Stomach smooth muscle (tissue), 2 donors: ENCODE results near the gene SHBG.
A peak's percentile ranks its signal among the peaks of the same experiment; 100 is the strongest.
"Not testable (repeated sequence)": the region's sequence is repeated elsewhere in the genome, so short reads cannot be mapped to it uniquely, and the experiment has no call there.

Experiments
- H3K27ac ChIP-seq: one replicate; pipeline ENCODE4 v1.7.0; 2013; ENCODE audit warnings: mild to moderate bottlenecking, low read length, inconsistent platforms
- H3K27me3 ChIP-seq, 2 donors: one replicate each; pipeline ENCODE4 v1.7.0; 2013; ENCODE audit warnings: low read length in 2 of 2; ENCODE audit not compliant: insufficient read depth in 2 of 2, control insufficient read depth in 1 of 2
- H3K36me3 ChIP-seq, 2 donors: one replicate each; pipeline ENCODE4 v1.7.0; 2013; ENCODE audit warnings: low read length in 2 of 2; ENCODE audit not compliant: control insufficient read depth in 2 of 2, insufficient read depth in 2 of 2
- H3K4me1 ChIP-seq: one replicate; pipeline ENCODE4 v1.7.0; 2013; ENCODE audit warnings: low read length; ENCODE audit not compliant: control insufficient read depth, insufficient read depth
- H3K4me3 ChIP-seq, 2 donors: one replicate each; pipeline ENCODE4 v1.7.0; 2013; ENCODE audit warnings: low read length in 2 of 2
- H3K9ac ChIP-seq, 2 donors: one replicate each; pipeline ENCODE4 v1.7.0; 2013; ENCODE audit warnings: low read length in 2 of 2, mild to moderate bottlenecking in 1 of 2
- H3K9me3 ChIP-seq, 2 donors: one replicate each; pipeline ENCODE4 v1.7.0; 2013; ENCODE audit warnings: low read length in 2 of 2; ENCODE audit not compliant: control insufficient read depth in 2 of 2
- donor health status: healthy.
- donor health status: Pancreatic carcinoma.

SHBG gene

GRCh38 chr17:7631398-7632380, 1.8 kb downstream of the SHBG start:
- Histone ChIP-seq H3K9me3 (no peaks in the 10 kb centered on the region), H3K27ac (no peak overlapping the region), H3K9ac (no peak overlapping the region), H3K36me3 (no peaks in the 10 kb centered on the region), H3K4me3 (no peak overlapping the region), H3K27me3 (no peaks in the 10 kb centered on the region), H3K4me1 (peaks cover 9% of the 10 kb centered on the region)

GRCh38 chr17:7632492-7632894, 2.6 kb downstream of the SHBG start:
- no peak overlapping the region for H3K4me3 ChIP-seq
- no peak overlapping the region for H3K27ac ChIP-seq
- H3K36me3 ChIP-seq: no peaks in the 10 kb centered on the region
- H3K4me1 ChIP-seq: peaks cover 4% of the 10 kb centered on the region
- H3K27me3 ChIP-seq: no peaks in the 10 kb centered on the region
- no peaks in the 10 kb centered on the region for H3K9me3 ChIP-seq
- no peak overlapping the region for H3K9ac ChIP-seq

GRCh38 chr17:7633093-7633492, 3.2 kb downstream of the SHBG start:
- no peaks in the 10 kb centered on the region for H3K9me3 ChIP-seq
- peaks cover 2% of the 10 kb centered on the region for H3K4me1 ChIP-seq
- H3K27me3 ChIP-seq: no peaks in the 10 kb centered on the region
- H3K4me3 ChIP-seq: no peak overlapping the region
- no peak overlapping the region for H3K9ac ChIP-seq
- no peak overlapping the region for H3K27ac ChIP-seq
- no peaks in the 10 kb centered on the region for H3K36me3 ChIP-seq

- peak overlapping the region; percentile 28 to 36 for H3K9ac ChIP-seq
- no peak overlapping the region for H3K4me3 ChIP-seq
- H3K4me1 ChIP-seq: peaks cover 2% of the 10 kb centered on the region
- no peak overlapping the region for H3K27ac ChIP-seq
- H3K36me3 ChIP-seq: no peaks in the 10 kb centered on the region
- no peaks in the 10 kb centered on the region for H3K27me3 ChIP-seq
- no peaks in the 10 kb centered on the region for H3K9me3 ChIP-seq
Observed at GRCh38 chr17:7634384-7634783, 4.4 kb downstream of the SHBG start.

GRCh38 chr17:7636163-7636562, 6.2 kb downstream of the SHBG start:
- Histone ChIP-seq H3K4me1 (peaks cover 2% of the 10 kb centered on the region), H3K4me3 (no peak overlapping the region), H3K27ac (no peak overlapping the region), H3K9ac (no peak overlapping the region), H3K9me3 (no peaks in the 10 kb centered on the region), H3K27me3 (no peaks in the 10 kb centered on the region), H3K36me3 (no peaks in the 10 kb centered on the region)

GRCh38 chr17:7640783-7641182, 10.8 kb downstream of the SHBG start:
- Histone ChIP-seq H3K4me3 (no peak overlapping the region), H3K9me3 (no peaks in the 10 kb centered on the region), H3K27me3 (no peaks in the 10 kb centered on the region)

GRCh38 chr17:7641635-7642034, 11.7 kb downstream of the SHBG start:
- H3K4me1 ChIP-seq, H3K27ac ChIP-seq, H3K4me3 ChIP-seq, H3K9me3 ChIP-seq, H3K9ac ChIP-seq, H3K27me3 ChIP-seq, H3K36me3 ChIP-seq: not testable (repeated sequence)

More at GRCh38 chr17:7640783-7641182, 10.8 kb downstream of the SHBG start:
- no peak overlapping the region for H3K9ac ChIP-seq
- H3K36me3 ChIP-seq: no peaks in the 10 kb centered on the region
- H3K27ac ChIP-seq: no peak overlapping the region
- no peaks in the 10 kb centered on the region for H3K4me1 ChIP-seq

GRCh38 chr17:7644775-7645174, 14.8 kb downstream of the SHBG start:
- H3K4me1 ChIP-seq: no peaks in the 10 kb centered on the region
- no peak overlapping the region for H3K4me3 ChIP-seq
- no peaks in the 10 kb centered on the region for H3K36me3 ChIP-seq
- no peaks in the 10 kb centered on the region for H3K9me3 ChIP-seq
- H3K9ac ChIP-seq: no peak overlapping the region
- H3K27ac ChIP-seq: no peak overlapping the region
- peaks cover 1 to 2% of the 10 kb centered on the region in 2 donors for H3K27me3 ChIP-seq

- Histone ChIP-seq H3K4me1 (peaks cover 14% of the 10 kb centered on the region), H3K27me3 (peaks cover 9 to 13% of the 10 kb centered on the region in 2 donors), H3K9ac (no peak overlapping the region), H3K9me3 (no peaks in the 10 kb centered on the region), H3K36me3 (no peaks in the 10 kb centered on the region), H3K4me3 (no peak overlapping the region), H3K27ac (no peak overlapping the region)
Observed at GRCh38 chr17:7646457-7646856, 16.5 kb downstream of the SHBG start.

GRCh38 chr17:7647018-7647417, 17.1 kb downstream of the SHBG start:
- Histone ChIP-seq H3K36me3 (no peaks in the 10 kb centered on the region), H3K27ac (no peak overlapping the region), H3K9me3 (no peaks in the 10 kb centered on the region), H3K4me1 (peaks cover 18% of the 10 kb centered on the region), H3K9ac (no peak overlapping the region), H3K4me3 (no peak overlapping the region), H3K27me3 (peaks cover 9 to 17% of the 10 kb centered on the region in 2 donors)

GRCh38 chr17:7650509-7651096, 20.7 kb downstream of the SHBG start, which contains the start of gene ATP1B2:
TSS of gene ATP1B2 (plus strand) at chr17:7650926. CDS start at chr17:7651519, 593 bp downstream.
- Histone ChIP-seq H3K36me3 (no peaks in the 10 kb centered on the region), H3K4me3 (peak within 1 kb of the TSS; percentile 66 to 74), H3K27ac (peak within 1 kb of the TSS; percentile 24), H3K27me3 (peaks cover 9 to 21% of the 10 kb centered on the region in 2 donors), H3K9ac (peak within 1 kb of the TSS; percentile 29 to 38), H3K9me3 (no peaks in the 10 kb centered on the region), H3K4me1 (peaks cover 18% of the 10 kb centered on the region)
